ENCODE measurements around the gene POLR2J3.
"Not testable (repeated sequence)": the region's sequence is repeated elsewhere in the genome, so short reads cannot be mapped to it uniquely, and the experiment has no call there.

Gene POLR2J3

DNA sequence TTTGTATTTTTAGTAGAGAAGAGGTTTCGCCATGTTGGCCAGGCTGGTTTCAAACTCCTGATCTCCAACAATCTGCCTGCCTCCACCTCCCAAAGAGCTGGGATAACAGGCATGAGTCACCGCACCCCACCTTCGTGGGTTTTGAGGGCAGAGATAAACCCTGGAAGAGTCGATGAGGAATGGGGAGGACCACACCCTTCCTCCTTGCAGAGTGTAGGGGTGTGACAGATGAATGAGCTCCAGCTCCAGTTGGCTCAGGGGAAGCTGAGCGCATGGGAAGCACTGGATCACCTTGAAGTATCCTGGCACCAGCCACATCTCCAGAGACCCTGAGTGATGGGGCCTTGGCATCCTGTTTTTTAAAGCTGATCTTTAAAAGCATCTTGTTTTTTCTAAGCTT lies 11.1 kb upstream of the POLR2J3 start:
- not testable (repeated sequence) for DNase-seq (ENCODE audit: low read depth)

GRCh38 chr7:102581722-102582121 lies 9.3 kb upstream of the POLR2J3 start:
- not testable (repeated sequence) for DNase-seq (ENCODE audit: low read depth)

DNA sequence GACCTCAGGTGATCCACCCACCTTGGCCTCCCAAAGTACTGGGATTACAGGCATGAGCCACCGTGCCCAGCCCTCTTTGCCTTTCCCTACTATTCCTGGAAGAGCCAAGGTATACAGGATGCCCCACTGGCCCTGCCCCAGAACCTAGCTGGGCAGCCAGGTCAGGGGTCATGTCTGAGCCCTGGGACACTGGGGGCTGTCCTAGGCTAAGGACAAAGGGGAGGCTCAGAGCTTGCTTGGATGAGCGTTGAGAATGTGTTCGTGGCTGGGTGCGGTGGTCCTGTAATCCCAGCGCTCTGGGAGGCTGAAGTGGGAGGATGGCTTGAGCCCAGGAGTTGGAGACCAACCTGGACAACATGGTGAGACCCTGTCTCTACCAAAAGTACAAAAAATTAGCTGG lies 6.1 kb upstream of the POLR2J3 start:
- not testable (repeated sequence) for DNase-seq (ENCODE audit: low read depth)

DNA sequence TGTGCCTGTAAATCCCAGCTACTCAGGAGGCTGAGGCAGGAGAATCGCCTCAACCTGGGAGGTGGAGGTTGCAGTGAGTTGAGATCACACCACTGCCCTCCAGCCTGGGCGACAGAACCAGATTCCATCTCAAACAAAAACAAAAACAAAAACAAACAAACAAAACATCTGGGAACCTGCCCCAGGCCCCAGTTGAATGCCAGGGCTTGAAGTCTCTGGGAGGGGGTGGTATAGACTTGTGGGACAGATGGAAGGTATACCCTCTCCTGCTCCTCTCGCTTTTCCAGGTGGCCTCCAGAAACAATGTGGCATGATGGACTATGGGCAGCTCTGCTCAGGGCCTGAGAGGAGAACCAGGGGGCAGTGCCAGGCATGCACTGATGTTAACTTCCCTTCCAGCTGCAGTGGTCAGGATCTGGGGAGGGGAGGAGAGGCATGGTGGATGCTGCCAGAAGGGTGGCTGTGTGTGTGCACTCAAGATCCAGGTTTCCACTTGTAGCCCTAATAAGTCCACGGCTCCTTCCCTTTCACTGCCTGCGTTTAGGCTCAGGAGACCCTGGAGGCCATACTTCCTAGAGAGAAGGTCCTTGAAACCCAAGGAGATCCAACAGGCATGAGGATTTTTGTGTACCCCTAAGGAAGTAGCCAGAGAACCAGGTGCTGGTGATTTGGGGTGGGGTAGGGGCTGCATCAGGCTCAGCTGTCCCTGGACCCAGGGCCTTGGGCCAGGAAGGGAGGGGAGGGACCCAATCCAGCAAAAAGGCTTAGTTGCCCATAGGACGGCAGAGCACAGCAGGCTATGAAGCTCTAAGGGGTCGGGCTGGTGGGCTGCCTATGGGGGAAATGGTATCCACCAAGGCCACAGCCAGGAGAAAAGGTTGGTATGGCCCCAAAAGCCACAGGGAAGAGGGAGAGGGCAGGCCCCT lies 5.2 kb upstream of the POLR2J3 start:
- not testable (repeated sequence) for DNase-seq (ENCODE audit: low read depth)

DNA sequence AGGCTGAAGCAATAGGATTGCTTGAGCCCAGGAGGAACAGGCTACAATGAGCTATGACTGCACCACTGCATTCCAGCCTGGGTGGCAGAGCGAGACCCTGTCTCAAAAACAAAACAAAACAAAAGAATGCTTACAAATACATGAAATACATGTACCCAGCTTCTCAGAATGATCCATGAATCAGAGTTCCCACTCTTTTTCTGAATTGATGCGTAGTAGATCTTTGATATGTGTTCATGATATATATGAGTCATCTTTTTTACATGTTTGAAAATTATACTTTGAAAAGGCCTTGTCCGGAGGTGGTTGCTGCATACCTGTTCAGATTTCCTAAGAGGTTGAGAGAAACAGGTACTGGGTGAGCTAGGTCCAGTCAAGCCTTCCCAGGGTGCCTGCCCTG lies 4.0 kb upstream of the POLR2J3 start:
- DNase-seq (ENCODE audit: low read depth): not testable (repeated sequence)

DNA sequence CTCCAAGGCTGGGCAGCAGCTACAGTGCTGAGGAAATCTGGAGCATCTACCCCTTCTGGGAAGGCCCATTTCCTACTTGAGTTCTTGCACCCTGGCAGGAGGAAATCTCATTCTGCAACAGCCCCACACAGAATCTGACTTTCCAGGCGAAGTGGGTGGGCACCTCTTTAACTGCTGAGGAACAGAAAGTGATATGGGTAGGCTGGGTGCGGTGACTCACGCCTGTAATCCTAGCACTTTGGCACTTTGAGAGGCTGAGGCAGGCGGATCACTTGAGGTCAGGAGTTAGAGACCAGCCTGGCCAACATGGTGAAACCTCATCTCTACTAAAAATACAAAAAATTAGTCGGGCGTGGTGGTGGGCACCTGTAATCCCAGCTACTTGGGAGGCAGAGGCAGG lies 2.2 kb upstream of the POLR2J3 start:
- DNase-seq (ENCODE audit: low read depth): not testable (repeated sequence)

- DNase-seq (ENCODE audit: low read depth): not testable (repeated sequence)
Measured at GRCh38 chr7:102568620-102569019, 3.8 kb downstream of the POLR2J3 start.

DNA sequence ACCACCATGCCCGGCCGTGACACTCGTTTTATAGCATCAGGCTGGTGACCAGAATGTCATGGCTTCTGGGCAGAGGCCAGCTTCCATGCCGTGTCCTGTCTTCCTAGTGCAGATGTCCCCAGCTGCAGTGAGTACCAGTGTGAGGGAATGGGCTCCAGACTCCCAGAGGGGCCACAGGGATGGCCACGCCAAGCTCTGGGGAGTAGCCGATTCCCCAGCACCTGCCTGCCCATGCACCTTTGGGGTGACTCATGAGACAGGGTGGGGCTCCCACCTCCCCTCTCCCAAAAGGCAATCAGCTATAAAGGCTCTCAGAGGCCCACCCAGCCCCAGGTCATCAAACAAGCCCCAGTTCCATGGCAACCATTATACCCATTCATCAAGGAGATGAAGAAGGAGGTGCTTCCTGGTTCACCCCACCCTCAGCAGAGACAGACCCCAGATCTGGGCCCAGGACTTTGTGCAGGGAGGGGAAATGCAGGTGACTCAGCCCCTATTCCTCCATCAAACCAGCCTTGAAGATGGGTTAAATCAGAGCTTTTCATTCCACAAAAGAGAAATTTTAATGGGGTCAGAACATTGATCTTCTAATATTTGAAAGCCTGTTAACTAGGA lies 21.5 kb downstream of the POLR2J3 start, which contains the start of gene SPDYE2:
Gene SPDYE2 (plus strand): TSS at position 419 of the 615 bp plus-strand sequence. CDS start 2,030 bp downstream, outside the sequence.
- DNase-seq (ENCODE audit: low read depth): not testable (repeated sequence)

- not testable (repeated sequence) for DNase-seq (ENCODE audit: low read depth)
Measured at GRCh38 chr7:102546353-102546752, 26.0 kb downstream of the POLR2J3 start.

DNA sequence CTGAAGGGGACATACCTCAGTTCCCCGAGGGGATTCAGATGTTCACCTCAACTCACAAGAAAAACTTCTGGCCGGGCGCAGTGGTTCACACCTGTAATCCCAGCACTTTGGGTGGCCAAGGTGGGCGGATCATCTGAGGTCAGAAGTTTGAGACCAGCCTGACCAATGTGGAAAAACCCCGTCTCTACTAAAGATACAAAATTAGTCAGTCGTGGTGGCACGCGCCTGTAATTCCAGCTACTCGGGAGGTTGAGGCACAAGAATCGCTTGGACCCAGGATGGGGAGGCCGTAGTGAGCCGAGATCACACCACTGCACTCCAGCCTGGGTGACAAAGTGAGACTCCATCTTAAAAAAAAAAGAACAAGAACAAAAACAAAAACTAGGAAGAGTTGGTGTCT lies 27.1 kb downstream of the POLR2J3 start:
- DNase-seq (ENCODE audit: low read depth): not testable (repeated sequence)

DNA sequence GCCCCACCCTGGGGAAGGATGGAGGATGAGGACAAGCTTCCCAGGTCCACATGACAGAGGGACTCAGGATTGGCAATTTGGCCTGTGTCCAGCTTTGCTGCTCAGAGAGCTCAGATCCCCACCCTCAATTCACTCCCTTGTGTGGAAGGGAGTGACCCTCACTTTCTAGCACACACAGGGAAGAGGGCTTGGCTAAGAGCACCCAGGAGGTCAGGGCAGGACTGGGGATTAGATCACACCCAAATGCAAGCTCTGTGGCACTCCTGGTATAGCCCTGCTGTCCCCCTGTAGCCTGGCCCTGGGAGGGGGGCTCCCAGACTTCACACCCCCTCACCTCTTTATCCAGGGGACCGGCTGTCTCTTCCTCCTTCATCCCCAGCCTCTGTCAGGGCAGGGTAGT lies 28.0 kb downstream of the POLR2J3 start:
- DNase-seq (ENCODE audit: low read depth): not testable (repeated sequence)

GRCh38 chr7:102543596-102543995 lies 28.8 kb downstream of the POLR2J3 start, which contains the start of gene UPK3BL2:
UPK3BL2 (minus strand) TSS chr7:102543696; CDS start chr7:102543636, 60 bp downstream.
- DNase-seq (ENCODE audit: low read depth): not testable (repeated sequence)

DNA sequence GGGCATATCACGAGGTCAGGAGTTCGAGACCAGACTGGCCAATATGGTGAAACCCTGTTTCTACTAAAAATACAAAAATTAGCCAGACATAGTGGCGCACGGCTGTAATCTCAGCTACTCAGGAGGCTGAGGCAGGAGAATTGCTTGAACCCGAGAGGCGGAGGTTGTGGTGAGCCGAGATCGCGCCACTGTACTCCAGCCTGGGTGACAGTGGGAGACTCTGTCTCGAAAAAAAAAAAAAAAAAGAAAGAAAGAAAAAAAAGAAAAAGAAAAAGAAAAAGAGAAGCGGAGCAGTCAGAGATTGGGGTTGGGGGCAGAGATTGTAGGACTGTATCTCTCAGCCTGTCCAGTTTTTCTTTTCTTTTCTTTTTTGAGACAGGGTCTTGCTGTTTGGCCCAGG lies 29.6 kb downstream of the POLR2J3 start:
- not testable (repeated sequence) for DNase-seq (ENCODE audit: low read depth)

GRCh38 chr7:102542083-102542482 lies 30.3 kb downstream of the POLR2J3 start:
- not testable (repeated sequence) for DNase-seq (ENCODE audit: low read depth)

GRCh38 chr7:102540604-102541003 lies 31.8 kb downstream of the POLR2J3 start:
- DNase-seq (ENCODE audit: low read depth): not testable (repeated sequence)

DNA sequence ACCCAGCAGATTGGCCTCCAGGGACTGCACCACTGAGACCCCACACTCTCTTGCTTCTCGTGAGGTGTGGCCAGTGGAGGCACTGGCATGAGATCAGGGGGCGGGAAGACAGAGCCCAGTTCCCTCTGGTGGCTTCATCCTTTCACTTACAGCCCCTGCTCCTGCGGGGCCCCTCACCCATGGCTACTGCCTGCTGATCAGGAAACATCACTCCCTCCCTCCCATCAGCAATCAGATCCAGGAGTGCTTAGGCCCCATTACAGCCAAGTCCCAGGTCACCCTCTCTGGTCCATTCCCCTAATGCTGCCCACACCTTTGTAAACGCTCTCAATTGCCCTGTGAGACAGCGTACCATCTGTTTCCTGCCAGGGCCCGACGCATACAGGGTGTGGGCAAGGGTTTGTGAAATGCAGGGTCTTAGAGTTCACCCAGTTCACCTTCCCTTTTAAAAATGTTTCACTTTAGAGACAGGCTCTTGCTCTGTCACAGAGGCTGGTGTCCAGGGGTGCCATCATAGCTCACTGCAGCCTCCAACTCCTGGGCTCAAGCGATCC lies 37.2 kb downstream of the POLR2J3 start:
- DNase-seq (ENCODE audit: low read depth): not testable (repeated sequence)

- DNase-seq (ENCODE audit: low read depth): not testable (repeated sequence)
Measured at GRCh38 chr7:102532127-102532526, 40.3 kb downstream of the POLR2J3 start.

GRCh38 chr7:102531583-102531982 lies 40.8 kb downstream of the POLR2J3 start:
- not testable (repeated sequence) for DNase-seq (ENCODE audit: low read depth)

DNA sequence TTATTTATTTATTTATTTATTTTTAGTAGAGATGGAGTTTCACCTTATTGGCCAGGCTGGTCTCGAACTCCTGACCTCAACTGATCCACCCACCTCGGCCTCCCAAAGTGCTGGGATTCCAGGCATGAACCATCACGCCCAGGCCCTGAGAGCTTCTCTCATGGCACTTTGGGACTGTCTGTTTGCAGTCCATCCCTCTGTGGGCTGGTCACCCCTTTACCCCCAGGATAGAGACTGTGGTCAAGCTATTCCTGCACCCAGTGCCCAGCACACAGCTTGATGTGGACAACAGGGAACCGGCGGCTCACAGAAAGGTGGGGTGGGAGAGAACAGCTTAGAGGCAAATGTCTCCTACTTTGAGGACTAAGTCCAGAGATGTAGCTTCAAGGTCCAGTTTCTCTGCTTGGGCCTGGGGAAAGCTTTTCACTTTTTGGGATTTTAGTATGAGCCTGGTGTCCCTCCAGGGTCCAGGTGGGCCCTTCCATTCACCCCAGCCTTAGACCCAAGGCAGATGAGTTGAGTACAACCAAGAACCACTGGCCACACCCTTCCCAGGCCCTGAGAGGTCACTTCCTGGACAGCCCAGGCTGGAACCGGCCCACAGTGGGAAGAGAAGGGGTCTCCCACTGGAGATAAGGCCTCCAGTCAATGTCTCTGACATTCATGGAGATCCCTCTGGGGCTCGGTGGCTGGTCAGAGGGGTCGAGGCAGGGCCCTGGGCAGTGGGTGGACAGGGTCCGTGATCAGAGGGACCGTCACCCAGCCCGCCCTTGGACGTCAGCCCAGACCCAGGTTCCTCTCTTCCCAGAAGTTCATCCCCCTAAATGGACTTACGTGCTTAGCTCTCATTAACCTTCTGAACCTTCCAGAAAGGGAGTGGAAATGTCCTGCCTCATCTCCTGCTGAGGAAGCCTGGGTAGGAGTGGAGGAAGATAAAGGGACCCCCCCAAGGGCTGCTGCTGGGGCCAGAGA lies 44.3 kb downstream of the POLR2J3 start:
- not testable (repeated sequence) for DNase-seq (ENCODE audit: low read depth)

GRCh38 chr7:102527182-102527581 lies 45.2 kb downstream of the POLR2J3 start:
- not testable (repeated sequence) for DNase-seq (ENCODE audit: low read depth)

DNA sequence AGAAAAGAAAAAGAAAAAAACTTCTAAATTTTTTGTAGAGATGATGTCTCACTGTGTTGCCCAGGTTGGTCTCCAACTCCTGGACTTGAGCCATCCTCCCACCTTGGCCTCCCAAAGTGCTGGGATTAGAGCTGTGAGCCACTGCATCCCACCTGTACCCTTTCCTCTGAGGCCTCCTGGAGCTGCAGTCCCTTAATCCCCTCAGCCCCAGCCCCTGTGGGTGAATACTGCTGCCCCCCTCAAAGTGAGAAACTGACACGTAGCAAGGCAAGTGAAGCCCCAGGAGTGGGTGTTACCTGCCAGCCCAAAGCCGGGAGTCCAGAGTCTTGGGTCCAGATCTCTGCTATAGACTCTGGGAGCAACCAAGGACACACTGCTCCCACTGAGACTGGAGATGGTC lies 47.6 kb downstream of the POLR2J3 start:
- not testable (repeated sequence) for DNase-seq (ENCODE audit: low read depth)

Data from activated gamma-delta T cell treated with anti-CD3 and anti-CD28 coated beads, Interleukin-2, amount 50 U/mL, for 16 hours (primary cell).